Lower leg skin (tissue), 4 donors: ENCODE results near the gene BICRAL. TPM values are rescaled to one million over a fixed set of nuclear protein-coding genes. Genes with fewer than 3 reads are reported as not detected.
"Not testable (repeated sequence)": the region's sequence is repeated elsewhere in the genome, so short reads cannot be mapped to it uniquely, and the experiment has no call there.

Experiments used
- DNase-seq, 2 donors: peaks; one replicate each; pipeline ENCODE4 v3.0.0-alpha.2; 2019; ENCODE audit warnings: low spot score in 2 of 2
- H3K4me3 ChIP-seq: fragments of 200-600 bp; sonication (generic); 2 replicates; pipeline ENCODE4 v1.5.1; 2017; ENCODE audit warnings: mild to moderate bottlenecking, low read depth; ENCODE audit not compliant: poor library complexity, severe bottlenecking
- POLR2A ChIP-seq, 2 donors: fragments of 450-650 bp; IDR thresholded peaks; one replicate each; pipeline ENCODE4 v1.6.1; 2016 to 2017; ENCODE audit warnings: antibody characterized with exemption in 2 of 2, mild to moderate bottlenecking in 1 of 2, moderate library complexity in 1 of 2
- WGBS, 2 donors: methylation state at CpG; one replicate each; pipeline ENCODE4 v1.1.5; 2018; 5-methylcytosine and 5-hydroxymethylcytosine counted together
- intact Hi-C: fragments of 100-400 bp; cut with DNase I; formaldehyde crosslinking; loops from one replicate; pipeline ENCODE4 v1.15.0; 2023; ENCODE audit warnings: low total_unique reads
- total RNA-seq, 4 donors: library from RNA; depleted of rRNA; stranded (reverse); fragments of >200 nt; gene quantifications; one replicate each; pipeline ENCODE4 v1.1.0, GENCODE V29; 2016
- TF ChIP-seq, protein P1 (sequence below), 3 donors: fragments of 450-650 bp; IDR thresholded peaks; one replicate each; pipeline ENCODE4 v1.5.1; 2016; ENCODE audit warnings: antibody characterized with exemption in 3 of 3, mild to moderate bottlenecking in 3 of 3, moderate library complexity in 2 of 3

BICRAL gene
- total RNA-seq, 4 donors from 2014 or later: 19.4 to 23.4 (median 20.5) TPM

DNA sequence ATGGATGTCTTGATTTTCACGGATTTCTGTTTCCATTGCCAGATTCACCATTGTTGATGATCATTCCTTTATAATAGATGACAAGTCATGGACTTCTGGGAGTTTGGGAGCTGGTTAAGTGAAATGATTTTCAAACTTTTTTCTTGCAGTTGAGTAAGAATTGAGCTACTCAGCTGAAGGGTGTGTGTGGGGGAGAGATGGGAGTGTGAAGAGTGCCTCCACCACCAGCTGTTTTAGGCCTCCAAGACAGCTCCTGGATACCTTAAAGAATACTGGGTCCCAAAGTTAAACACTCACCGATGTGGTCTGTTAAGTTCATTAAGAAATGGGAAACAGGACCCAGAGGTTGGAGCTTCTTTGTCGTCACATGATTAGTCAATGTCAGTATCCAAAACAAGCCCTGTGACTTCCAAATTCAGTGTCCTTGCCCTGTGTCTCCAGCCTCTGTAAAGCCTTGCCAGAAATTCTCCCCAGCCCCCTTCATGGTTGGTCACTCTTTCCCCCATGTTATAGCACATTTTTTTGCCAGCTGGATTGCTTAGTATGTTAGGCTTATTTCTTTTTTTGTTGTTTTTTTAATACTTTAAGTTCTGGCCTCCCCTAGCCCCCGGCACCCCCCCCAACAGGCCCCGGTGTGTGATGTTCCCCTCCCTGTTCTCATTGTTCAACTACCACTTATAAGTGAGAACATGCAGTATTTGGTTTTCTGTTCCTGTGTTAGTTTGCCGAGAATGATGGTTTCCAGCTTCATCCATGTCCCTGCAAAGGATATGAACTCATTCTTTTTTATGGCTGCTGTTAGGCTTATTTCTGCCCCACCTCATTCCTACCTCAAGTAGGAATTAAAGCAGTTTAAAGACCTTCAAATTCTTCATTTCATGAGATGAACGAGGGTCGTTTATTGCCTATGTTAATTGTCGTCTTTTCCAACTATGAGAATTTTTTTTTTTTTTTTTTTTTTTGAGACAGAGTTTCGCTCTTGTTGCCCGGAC lies 26.9 kb downstream of the BICRAL start:
- TF ChIP-seq POLR2A (IDR thresholded peaks at IDR 0.05): no peak
- TF ChIP-seq, protein P1, sequence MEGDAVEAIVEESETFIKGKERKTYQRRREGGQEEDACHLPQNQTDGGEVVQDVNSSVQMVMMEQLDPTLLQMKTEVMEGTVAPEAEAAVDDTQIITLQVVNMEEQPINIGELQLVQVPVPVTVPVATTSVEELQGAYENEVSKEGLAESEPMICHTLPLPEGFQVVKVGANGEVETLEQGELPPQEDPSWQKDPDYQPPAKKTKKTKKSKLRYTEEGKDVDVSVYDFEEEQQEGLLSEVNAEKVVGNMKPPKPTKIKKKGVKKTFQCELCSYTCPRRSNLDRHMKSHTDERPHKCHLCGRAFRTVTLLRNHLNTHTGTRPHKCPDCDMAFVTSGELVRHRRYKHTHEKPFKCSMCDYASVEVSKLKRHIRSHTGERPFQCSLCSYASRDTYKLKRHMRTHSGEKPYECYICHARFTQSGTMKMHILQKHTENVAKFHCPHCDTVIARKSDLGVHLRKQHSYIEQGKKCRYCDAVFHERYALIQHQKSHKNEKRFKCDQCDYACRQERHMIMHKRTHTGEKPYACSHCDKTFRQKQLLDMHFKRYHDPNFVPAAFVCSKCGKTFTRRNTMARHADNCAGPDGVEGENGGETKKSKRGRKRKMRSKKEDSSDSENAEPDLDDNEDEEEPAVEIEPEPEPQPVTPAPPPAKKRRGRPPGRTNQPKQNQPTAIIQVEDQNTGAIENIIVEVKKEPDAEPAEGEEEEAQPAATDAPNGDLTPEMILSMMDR (IDR thresholded peaks at IDR 0.05): no peak
- 63 to 74% methylated on average over 11 of the region's 11 CpGs for WGBS, 2 donors
- DNase-seq: peak in 1 of 2 donors; percentile 29
- intact Hi-C loops: loop anchor here (10.0 kb wide), 1 partner anchor 46 kb away; no protein-coding TSS in a partner anchor
- H3K4me3 ChIP-seq: no peak overlapping the region

GRCh38 chr6:42813074-42813645 lies 31.3 kb downstream of the BICRAL start:
- WGBS, 2 donors: 71 to 81% methylated on average over 2 of the region's 2 CpGs
- intact Hi-C loops: no loop called here
- DNase-seq: no peak
- TF ChIP-seq, protein P1 (IDR thresholded peaks at IDR 0.05): no peak
- TF ChIP-seq POLR2A (IDR thresholded peaks at IDR 0.05): no peak
- no peak overlapping the region for H3K4me3 ChIP-seq

GRCh38 chr6:42813906-42814444 lies 32.1 kb downstream of the BICRAL start:
- DNase-seq: no peak
- TF ChIP-seq, protein P1 (IDR thresholded peaks at IDR 0.05): no peak
- TF ChIP-seq POLR2A (IDR thresholded peaks at IDR 0.05): no peak
- WGBS, 2 donors: 68 to 71% methylated on average over 5 of the region's 5 CpGs
- intact Hi-C loops: no loop called here
- H3K4me3 ChIP-seq: no peak overlapping the region

DNA sequence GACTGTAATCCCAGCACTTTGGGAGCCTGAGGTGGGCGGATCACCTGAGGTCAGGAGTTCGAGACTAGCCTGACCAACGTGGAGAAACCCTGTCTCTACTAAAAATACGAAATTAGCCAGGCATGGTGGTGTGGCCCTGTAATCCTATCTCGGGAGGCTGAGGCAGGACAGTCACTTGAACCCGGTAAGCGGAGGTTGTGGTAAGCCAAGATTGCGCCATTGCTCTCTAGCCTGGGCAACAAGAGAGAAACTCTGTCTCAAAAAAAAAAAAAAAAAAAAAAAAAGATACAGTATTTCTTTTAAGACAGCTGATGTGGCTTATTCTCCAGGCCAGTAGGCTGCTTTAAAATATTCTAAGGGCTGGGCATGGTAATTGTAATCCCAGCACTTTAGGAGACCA lies 33.9 kb downstream of the BICRAL start:
- H3K4me3 ChIP-seq, intact Hi-C loops: not testable (repeated sequence)
- peak in 1 of 2 donors; percentile 18 for DNase-seq
- 89 to 91% methylated on average over 8 of the region's 8 CpGs for WGBS, 2 donors

GRCh38 chr6:42817907-42818306 lies 36.1 kb downstream of the BICRAL start:
- TF ChIP-seq, protein P1 (IDR thresholded peaks at IDR 0.05): no peak
- TF ChIP-seq POLR2A (IDR thresholded peaks at IDR 0.05): no peak
- intact Hi-C loops: no loop called here
- H3K4me3 ChIP-seq: no peak overlapping the region
- DNase-seq: no peak

DNA sequence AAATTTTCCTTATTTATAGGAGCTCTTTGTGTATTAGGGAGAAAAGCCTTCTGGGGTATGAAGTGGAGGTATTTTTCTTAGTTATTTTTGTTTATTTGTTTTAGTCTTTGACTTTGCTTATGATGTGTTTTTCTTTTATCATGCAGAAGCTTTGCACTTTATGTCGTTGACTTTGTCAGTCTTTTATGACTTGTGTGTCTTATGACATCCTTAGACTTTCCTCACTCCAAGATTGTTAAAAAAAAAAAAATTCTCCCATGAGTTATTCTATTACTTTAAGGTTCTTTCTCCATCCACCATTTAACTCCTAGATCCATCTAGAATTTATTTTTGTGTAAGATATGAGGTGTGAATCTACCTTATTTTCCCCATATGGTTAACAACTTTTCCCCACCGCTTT lies 36.6 kb downstream of the BICRAL start:
- TF ChIP-seq, protein P1 (IDR thresholded peaks at IDR 0.05): no peak
- TF ChIP-seq POLR2A (IDR thresholded peaks at IDR 0.05): no peak
- H3K4me3 ChIP-seq: no peak overlapping the region
- intact Hi-C loops: no loop called here
- no peak for DNase-seq
- 87 to 97% methylated on average over 2 of the region's 2 CpGs for WGBS, 2 donors
